Muscle of leg (tissue), 11 donors: Measurements from ENCODE around the gene NCOA6. TPM values are rescaled to one million over a fixed set of nuclear protein-coding genes. Genes with fewer than 3 reads are reported as not detected.
"Not testable (repeated sequence)": the region's sequence is repeated elsewhere in the genome, so short reads cannot be mapped to it uniquely, and the experiment has no call there.

Source experiments
- DNase-seq: peaks from one replicate; pipeline ENCODE4 v3.0.0; 2013
- H3K27ac ChIP-seq: one replicate; pipeline ENCODE4 v1.5.1; 2013; ENCODE audit warnings: mild to moderate bottlenecking, low read length, control low read depth
- H3K27me3 ChIP-seq: one replicate; pipeline ENCODE4 v1.6.1; 2013; ENCODE audit warnings: low read length; ENCODE audit not compliant: control insufficient read depth, insufficient read depth
- H3K36me3 ChIP-seq: one replicate; pipeline ENCODE4 v1.6.1; 2013; ENCODE audit warnings: low read length; ENCODE audit not compliant: control insufficient read depth, insufficient read depth
- H3K4me1 ChIP-seq: one replicate; pipeline ENCODE4 v1.6.1; 2013; ENCODE audit warnings: low read length; ENCODE audit not compliant: control insufficient read depth, insufficient read depth
- H3K4me3 ChIP-seq: one replicate; pipeline ENCODE4 v1.5.1; 2013; ENCODE audit warnings: low read length, control low read depth
- H3K9me3 ChIP-seq: replicated peaks from 2 replicates; pipeline ENCODE4 v1.6.1; 2013; ENCODE audit warnings: low read depth, low read length; ENCODE audit not compliant: control insufficient read depth
- WGBS: methylation state at CpG from one replicate; pipeline ENCODE4 v1.1.5; 2013; ENCODE audit warnings: missing lambda C conversion rate; ENCODE audit not compliant: insufficient coverage; 5-methylcytosine and 5-hydroxymethylcytosine counted together
- polyA plus RNA-seq, 8 donors: library from polyadenylated mRNA; unstranded; fragments of 120-200 nt; gene quantifications; one replicate each; pipeline versions ENCODE4 v1.2.1 to v1.2.3, GENCODE V29; 2013; ENCODE audit warnings: inconsistent platforms in 1 of 8, low replicate concordance in 1 of 8; ENCODE audit not compliant: insufficient read length in 8 of 8, insufficient read depth in 1 of 8
- total RNA-seq: library from RNA; stranded (reverse); fragments of 120-200 nt; gene quantifications from one replicate; pipeline ENCODE4 v1.2.4, GENCODE V29; 2013

NCOA6 gene
- total and polyA plus RNA-seq, 9 donors: 11.3 to 30.0 (median 26.7) TPM

DNA sequence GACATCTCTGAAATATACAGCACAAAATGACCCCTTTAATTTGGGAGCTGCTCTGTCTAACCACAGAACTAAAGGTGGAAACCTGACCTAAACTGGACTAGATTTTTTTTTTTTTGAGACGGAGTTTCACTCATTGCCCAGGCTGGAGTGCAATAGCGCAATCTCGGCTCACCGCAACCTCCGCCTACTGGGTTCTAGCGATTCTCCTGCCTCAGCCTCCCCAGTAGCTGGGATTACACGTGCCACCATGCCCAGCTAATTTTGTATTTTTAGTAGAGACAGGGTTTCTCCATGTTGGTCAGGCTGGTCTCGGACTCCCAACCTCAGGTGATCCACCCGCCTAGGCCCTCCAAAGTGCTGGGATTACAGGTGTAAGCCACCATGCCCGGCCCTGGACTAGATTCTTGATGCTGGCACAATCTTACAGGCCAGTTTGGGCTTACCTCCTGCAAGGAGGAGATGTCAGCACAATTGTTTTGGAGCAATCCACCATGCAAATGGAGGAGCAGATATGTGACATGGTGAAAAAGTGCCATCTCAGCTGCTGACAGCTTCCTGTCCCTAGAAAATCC lies 111.4 kb downstream of the NCOA6 start:
- not testable (repeated sequence) for H3K9me3 ChIP-seq, H3K27ac ChIP-seq, H3K4me1 ChIP-seq, DNase-seq, H3K4me3 ChIP-seq, H3K27me3 ChIP-seq
- peaks cover 26% of the 10 kb centered on the region for H3K36me3 ChIP-seq
- 97% methylated on average over 9 of the region's 10 CpGs for WGBS

DNA sequence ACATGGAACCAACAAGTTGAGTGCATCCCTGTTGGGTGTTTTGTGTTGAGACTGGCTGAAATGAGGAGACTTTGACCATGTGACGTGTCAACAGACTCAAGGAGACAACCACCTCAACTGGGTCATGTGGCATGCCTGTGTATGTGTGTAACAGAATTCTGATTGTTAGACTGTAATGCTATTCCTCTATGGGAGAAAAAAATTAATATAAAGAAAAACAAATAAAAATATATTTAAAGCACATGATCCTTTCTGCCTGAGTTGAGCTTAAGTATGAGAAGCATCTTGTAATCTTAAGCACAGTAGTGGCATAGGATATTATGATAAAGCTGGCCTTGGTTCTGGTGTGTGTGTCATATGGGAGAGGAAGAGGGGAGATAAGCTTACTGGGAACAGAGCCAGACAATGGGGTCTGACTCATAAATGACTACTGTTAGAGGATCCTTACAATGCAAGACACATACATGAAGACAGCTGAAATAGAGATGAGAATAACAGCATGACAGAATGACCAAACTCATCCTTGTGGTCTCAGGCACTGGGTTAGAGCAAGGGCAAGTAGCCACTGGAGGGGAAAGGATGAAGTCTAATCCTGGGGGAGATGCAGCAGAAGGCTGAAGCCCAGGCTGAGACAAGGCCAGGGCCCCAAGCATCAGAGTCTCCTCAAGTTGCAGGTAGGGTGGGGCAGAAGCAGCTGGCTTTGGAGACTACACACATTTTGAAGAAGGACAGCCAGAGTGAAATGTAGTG lies 112.1 kb downstream of the NCOA6 start:
- Histone ChIP-seq H3K36me3 (peaks cover 26% of the 10 kb centered on the region), H3K27me3 (no peaks in the 10 kb centered on the region), H3K27ac (no peak overlapping the region), H3K4me3 (no peak overlapping the region), H3K4me1 (peaks cover 14% of the 10 kb centered on the region), H3K9me3 (no peaks in the 10 kb centered on the region)
- no CpG with 5 or more reads among the region's 1 CpG for WGBS
- peak; percentile 59 for DNase-seq

DNA sequence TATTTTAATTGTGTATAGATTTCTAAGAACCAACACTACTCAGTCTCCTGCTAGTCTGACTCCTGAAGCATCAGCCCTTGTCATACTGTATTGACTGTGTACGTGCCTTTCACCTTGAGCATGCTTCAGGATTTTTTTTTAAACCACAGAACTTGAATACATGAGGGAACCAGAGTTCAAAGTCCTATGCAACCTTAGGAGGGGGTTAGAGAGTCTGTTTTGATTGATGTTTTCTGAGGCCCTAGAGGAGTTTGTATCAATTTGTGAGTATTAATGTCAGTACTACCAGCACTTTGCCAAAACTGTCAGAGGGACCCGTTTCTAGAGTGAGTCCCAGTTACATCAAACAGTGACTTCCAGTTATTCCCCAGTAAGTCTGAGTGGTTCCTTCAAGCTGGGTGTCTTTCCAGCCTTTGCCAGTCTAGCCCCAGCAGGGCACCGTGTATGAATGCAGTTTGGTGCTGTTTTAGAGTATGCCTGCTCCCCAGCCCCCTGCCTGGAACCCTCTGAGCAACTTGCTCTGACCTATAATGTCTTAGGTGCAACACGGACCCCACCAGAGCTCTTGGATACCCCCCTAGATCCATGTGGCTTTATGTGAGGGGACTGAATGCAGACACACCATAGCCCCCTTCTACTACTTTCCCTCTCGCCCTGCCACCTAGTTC lies 112.8 kb downstream of the NCOA6 start:
- no CpG with 5 or more reads among the region's 5 CpGs for WGBS
- Histone ChIP-seq H3K9me3 (no peaks in the 10 kb centered on the region), H3K4me1 (peaks cover 14% of the 10 kb centered on the region)

DNA sequence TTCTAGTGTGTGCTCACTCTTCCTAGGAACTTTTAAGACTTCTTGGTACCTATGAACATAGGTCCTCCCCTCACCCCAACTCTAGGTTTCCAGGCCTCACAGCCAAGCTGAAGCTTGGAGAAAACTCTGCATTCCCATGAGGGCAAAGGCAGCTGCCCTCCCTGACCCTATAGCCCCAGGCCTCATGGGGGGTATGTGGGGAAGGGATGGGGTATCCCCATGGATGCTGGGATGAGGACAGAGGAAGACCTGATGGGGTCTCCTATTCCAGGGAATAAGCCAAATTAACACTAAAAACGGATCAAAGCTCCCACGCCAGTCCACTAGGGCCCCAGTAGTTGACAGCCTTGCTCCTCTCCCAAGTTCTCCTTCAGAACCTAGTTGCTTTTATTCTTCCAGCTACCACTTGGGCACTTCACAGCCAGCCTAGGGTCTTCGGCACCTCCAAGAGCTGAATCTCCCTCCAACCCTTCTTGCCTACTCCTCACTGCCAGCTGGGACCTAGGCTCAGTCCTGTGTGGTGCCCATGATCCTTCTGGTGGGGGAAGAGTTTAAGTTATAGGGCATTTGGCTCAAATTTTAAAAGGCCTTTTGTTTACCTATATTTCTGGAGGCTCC lies 113.5 kb downstream of the NCOA6 start:
- Histone ChIP-seq H3K27ac (no peak overlapping the region), H3K4me3 (no peak overlapping the region), H3K9me3 (no peaks in the 10 kb centered on the region), H3K27me3 (no peaks in the 10 kb centered on the region), H3K36me3 (peaks cover 26% of the 10 kb centered on the region), H3K4me1 (peaks cover 14% of the 10 kb centered on the region)
- WGBS: 100% methylated on average over 3 of the region's 3 CpGs
- DNase-seq: no peak

More for the DNA sequence above, 112.8 kb downstream of the NCOA6 start:
- H3K4me3 ChIP-seq: no peak overlapping the region
- no peak for DNase-seq
- H3K36me3 ChIP-seq: peaks cover 26% of the 10 kb centered on the region
- no peaks in the 10 kb centered on the region for H3K27me3 ChIP-seq
- H3K27ac ChIP-seq: no peak overlapping the region

DNA sequence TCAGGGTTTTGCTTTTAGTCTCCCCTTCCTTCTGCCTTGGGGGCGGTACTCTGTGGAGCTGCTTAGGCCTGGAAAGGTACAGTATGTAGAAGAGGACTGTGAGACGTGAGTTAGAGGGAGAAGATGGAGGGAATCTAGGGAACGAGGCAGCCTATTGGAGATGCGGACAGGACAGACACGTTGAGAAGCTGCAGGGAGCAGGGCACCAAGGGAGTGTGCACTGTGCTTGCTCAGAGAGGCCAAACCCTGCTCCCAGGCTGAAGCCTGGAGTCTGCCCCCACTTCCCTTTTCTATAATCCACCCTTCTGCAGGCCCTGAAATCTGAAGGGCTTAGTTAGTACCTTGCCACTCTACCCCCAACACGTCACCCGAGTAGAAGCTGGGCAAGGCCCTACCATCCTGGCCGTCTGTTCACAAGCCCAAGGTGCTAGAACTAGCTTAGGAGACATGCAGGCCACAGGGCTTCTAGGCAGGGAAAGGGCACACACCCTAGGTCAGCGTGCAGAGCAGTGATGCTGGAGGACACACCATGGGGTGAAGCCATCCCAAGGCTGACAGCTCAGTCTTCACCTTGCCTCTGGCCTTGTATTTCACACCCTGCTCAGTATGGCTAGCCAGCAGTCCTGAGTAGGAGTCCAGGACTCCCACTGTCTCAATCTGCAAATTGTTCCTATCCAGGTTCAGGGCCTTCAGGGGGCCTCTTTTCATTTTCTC lies 114.4 kb downstream of the NCOA6 start:
- WGBS: 79% methylated on average over 8 of the region's 9 CpGs
- H3K9me3 ChIP-seq: no peaks in the 10 kb centered on the region

DNA sequence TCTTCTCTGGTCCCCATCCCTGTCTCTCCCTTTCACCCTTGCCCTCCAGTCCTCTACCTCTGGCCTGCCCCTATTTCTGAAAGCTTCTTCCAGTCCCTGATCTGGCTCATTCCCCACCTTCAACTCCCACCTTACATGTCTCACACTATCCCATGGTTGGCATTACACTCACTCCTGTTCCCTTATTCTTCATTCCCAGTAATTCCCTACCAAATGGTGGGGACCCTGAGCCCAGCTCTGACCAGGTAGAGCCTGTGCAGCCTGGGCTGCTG lies 114.9 kb downstream of the NCOA6 start:
- peak; percentile 7 for DNase-seq
- Histone ChIP-seq H3K27ac (no peak overlapping the region), H3K4me1 (peaks cover 19% of the 10 kb centered on the region), H3K27me3 (no peaks in the 10 kb centered on the region), H3K36me3 (peaks cover 22% of the 10 kb centered on the region), H3K9me3 (no peaks in the 10 kb centered on the region), H3K4me3 (no peak overlapping the region)

More for the DNA sequence above, 114.4 kb downstream of the NCOA6 start:
- Histone ChIP-seq H3K4me1 (peaks cover 14% of the 10 kb centered on the region), H3K36me3 (peaks cover 26% of the 10 kb centered on the region), H3K4me3 (no peak overlapping the region), H3K27ac (no peak overlapping the region), H3K27me3 (no peaks in the 10 kb centered on the region)
- no peak for DNase-seq

DNA sequence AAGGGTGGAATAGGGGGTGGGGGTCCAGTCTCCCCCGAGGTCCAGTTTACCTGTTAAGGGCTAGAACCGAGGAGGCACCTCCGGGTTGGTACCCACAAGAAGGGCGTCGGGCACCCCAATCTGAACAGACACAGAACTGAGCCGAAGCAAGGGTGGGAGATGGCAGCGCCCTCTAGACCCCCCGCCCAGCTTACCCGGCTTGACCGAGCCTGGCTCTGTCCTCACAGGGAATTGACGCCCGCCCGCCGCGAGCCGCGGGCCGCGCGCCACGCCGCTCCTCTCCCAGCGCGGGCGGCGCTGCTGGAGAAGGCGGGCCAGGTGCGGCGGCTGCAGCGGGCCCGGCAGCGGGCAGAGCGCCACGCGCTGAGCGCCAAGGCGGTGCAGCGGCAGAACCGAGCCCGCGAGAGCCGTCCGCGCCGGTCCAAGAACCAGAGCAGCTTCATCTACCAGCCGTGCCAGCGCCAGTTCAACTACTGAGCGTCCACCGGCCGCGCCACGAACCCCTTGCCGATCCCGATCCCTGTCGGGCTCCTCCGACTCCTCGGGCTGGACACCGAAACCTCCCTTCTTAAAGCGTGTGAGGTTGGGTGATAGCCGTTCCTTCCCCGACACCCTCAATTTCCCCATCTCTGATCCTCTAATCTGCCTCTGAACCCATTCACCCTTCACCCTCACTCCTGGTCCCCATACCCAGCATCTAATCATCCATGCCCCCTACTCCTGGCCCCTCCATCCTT lies 115.5 kb downstream of the NCOA6 start:
- Histone ChIP-seq H3K27ac (peak overlapping the region; percentile 86), H3K4me3 (peak overlapping the region; percentile 77), H3K4me1 (peaks cover 24% of the 10 kb centered on the region), H3K27me3 (no peaks in the 10 kb centered on the region), H3K36me3 (peaks cover 17% of the 10 kb centered on the region), H3K9me3 (no peaks in the 10 kb centered on the region)
- WGBS: 2% methylated on average over 60 of the region's 61 CpGs
- DNase-seq: peak; percentile 83

DNA sequence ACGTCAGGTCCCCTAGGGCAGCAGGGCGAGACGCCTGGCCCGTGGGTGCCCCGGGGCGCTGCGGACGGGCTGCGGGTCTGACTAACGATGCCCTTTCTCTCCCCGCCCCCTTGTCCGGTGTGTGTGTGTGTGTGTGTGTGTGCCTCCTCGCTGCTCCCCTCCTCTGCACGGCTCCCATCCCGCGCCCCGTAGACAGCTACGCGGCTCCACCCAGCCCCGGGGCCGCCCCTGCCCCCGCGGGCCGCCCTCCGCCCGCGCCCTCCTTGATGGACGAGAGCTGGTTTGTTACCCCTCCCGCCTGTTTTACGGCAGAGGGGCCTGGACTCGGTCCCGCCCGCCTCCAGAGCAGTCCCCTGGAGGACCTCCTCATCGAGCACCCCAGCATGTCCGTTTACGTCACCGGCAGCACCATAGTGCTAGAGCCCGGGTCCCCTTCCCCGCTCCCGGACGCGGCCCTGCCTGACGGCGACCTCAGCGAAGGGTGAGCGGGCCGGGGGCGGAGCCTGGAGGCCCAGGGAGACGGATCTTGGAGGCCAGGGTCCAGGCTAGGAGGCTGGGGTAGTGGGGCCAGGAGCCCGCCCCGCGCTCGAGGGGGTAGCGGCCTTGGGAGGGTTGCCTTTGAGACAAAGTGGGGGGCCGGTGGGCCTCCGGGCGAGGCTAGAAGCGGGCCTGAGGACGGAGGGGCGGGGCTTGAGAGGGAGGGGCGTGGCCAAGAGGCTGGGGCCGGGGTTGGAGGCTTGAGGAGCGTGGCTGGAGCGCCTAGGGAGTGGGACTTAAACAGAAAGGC lies 116.2 kb downstream of the NCOA6 start:
- WGBS: under 1% methylated on average over 51 of the region's 64 CpGs
- H3K4me1 ChIP-seq: peaks cover 29% of the 10 kb centered on the region

DNA sequence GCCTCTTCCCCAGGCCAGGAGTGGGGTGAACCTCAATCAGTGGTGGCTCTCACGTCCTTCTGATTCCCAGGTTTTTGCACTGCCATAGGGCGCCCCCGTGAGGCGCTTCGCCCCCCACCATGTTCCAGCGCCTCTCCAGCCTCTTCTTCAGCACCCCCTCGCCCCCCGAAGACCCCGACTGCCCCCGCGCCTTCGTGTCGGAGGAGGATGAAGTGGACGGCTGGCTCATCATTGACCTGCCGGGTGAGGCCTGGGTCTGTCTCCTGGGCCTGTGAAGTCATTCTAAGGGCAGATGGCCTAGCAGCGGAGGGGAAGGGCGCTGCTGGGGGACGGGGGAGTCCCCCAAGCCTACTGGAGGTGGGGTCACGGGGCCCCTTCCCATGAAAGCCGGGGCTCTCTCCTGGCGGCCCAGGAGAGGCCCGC lies 116.8 kb downstream of the NCOA6 start:
- Histone ChIP-seq H3K27me3 (peaks cover 1% of the 10 kb centered on the region), H3K4me3 (peak overlapping the region; percentile 77), H3K4me1 (peaks cover 29% of the 10 kb centered on the region), H3K27ac (peak overlapping the region; percentile 9), H3K9me3 (no peaks in the 10 kb centered on the region), H3K36me3 (peaks cover 10% of the 10 kb centered on the region)
- 2% methylated on average over 17 of the region's 22 CpGs for WGBS
- peak; percentile 53 for DNase-seq

More for the DNA sequence above, 116.2 kb downstream of the NCOA6 start:
- Histone ChIP-seq H3K27ac (peak overlapping the region; percentile 86), H3K9me3 (no peaks in the 10 kb centered on the region), H3K4me3 (peak overlapping the region; percentile 77), H3K36me3 (peaks cover 12% of the 10 kb centered on the region), H3K27me3 (no peaks in the 10 kb centered on the region)
- DNase-seq: peak; percentile 89
